Measurements from ENCODE around the gene C17orf75. TPM values are rescaled to one million over a fixed set of nuclear protein-coding genes. Genes with fewer than 3 reads are reported as not detected.

The C17orf75 gene
- total RNA-seq, 2 donors from 2014 or later: 12.5 to 13.4 TPM

DNA sequence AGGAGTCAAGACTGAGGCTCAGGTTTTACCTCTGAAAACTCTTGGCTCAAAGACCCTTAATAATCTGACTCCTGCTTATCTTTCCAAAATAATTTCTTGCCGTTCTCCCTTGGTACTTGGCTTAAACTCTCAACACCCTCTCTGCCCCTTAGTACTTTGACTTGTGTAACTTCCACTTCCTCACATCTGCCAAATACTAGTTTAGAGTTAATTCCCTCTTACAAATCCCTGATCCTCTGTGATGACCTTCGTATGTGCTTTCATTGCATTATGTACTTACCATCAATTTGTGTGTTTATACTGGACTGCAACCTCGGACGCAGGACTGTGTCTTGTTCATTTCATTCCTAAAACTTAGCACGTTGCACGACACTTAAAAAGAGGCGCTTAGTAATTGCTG lies 43.1 kb upstream of the C17orf75 start:
- no peaks in the 10 kb centered on the region for H3K36me3 ChIP-seq
- H3K27me3 ChIP-seq: no peaks in the 10 kb centered on the region
- H3K4me1 ChIP-seq: no peaks in the 10 kb centered on the region
- TF ChIP-seq, protein P1, sequence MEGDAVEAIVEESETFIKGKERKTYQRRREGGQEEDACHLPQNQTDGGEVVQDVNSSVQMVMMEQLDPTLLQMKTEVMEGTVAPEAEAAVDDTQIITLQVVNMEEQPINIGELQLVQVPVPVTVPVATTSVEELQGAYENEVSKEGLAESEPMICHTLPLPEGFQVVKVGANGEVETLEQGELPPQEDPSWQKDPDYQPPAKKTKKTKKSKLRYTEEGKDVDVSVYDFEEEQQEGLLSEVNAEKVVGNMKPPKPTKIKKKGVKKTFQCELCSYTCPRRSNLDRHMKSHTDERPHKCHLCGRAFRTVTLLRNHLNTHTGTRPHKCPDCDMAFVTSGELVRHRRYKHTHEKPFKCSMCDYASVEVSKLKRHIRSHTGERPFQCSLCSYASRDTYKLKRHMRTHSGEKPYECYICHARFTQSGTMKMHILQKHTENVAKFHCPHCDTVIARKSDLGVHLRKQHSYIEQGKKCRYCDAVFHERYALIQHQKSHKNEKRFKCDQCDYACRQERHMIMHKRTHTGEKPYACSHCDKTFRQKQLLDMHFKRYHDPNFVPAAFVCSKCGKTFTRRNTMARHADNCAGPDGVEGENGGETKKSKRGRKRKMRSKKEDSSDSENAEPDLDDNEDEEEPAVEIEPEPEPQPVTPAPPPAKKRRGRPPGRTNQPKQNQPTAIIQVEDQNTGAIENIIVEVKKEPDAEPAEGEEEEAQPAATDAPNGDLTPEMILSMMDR (IDR thresholded peaks at IDR 0.05): no peak
- no peaks in the 10 kb centered on the region for H3K9me3 ChIP-seq
- no peak overlapping the region for H3K4me3 ChIP-seq
- H3K27ac ChIP-seq: no peak overlapping the region
- no peak for DNase-seq
- intact Hi-C loops (cut with DNase I): no loop called here
- H3K9ac ChIP-seq (ENCODE audit: low read depth in 2 of 2, low read length in 2 of 2): no peak overlapping the region

DNA sequence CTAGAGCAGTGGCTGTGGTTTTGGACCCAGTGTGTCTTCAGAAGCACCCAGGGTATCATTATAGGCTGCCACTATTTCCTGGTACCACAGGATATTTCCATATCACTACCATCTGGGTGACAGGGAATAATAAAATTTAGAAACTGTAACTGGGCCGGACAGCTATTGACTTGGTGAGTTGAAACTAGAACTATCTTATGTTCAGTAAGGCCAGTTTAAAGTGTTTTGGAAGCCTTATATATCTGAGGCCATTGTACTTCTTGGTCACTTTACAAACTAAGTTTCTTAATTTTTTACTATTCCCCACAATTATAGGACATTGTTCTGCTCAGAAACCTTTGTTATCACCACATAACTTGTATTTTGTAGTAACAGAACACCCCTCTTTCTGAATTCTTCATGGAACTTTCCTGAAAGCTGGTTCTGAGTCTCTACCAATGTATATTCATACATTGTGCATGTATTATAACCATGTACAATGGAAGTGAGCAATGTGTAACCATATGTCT lies 42.0 kb upstream of the C17orf75 start:
- Histone ChIP-seq H3K36me3 (no peaks in the 10 kb centered on the region), H3K4me1 (no peaks in the 10 kb centered on the region), H3K27me3 (no peaks in the 10 kb centered on the region), H3K9me3 (no peaks in the 10 kb centered on the region), H3K9ac (ENCODE audit: low read depth in 2 of 2, low read length in 2 of 2) (no peak overlapping the region), H3K4me3 (no peak overlapping the region), H3K27ac (no peak overlapping the region)
- DNase-seq: no peak
- intact Hi-C loops (cut with DNase I): no loop called here
- TF ChIP-seq, protein P1 (IDR thresholded peaks at IDR 0.05): no peak

DNA sequence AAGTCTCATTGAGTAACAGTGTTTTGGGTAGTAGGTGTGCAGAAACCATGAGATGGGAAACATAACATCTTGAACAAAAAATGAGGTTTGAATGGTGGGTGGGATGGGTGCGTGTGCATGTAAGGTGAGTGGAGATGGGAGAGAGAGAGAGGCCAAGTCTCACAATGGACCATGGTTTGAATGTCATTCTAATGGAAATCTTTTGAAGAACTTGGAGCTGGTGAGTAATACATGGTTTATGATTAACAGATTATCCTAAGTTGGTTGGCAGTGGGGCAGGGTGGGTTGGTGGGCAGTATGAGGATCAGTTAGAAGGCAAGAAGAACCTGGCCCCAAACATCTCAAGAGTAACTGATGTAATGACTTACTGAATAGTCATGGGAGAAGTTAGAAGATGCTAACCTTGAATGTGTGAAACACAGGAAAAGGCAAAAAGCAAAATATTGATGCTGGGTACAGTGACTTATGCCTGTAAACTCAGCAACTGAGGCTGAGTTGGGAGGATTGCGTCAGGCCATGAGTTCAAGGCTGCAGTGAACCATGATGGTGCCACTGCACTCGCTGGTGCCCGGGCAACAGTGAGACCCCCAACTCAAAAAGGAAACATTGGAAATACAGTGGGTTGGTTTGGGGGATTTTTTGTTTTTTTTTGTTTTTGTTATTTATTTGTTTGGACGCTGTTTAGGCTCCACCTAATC lies 40.7 kb upstream of the C17orf75 start:
- no peak overlapping the region for H3K27ac ChIP-seq
- H3K36me3 ChIP-seq: no peaks in the 10 kb centered on the region
- H3K9ac ChIP-seq (ENCODE audit: low read depth in 2 of 2, low read length in 2 of 2): no peak overlapping the region
- H3K27me3 ChIP-seq: no peaks in the 10 kb centered on the region
- TF ChIP-seq, protein P1 (IDR thresholded peaks at IDR 0.05): no peak
- no peaks in the 10 kb centered on the region for H3K4me1 ChIP-seq
- intact Hi-C loops (cut with DNase I): no loop called here
- H3K4me3 ChIP-seq: no peak overlapping the region
- no peaks in the 10 kb centered on the region for H3K9me3 ChIP-seq
- DNase-seq: no peak

DNA sequence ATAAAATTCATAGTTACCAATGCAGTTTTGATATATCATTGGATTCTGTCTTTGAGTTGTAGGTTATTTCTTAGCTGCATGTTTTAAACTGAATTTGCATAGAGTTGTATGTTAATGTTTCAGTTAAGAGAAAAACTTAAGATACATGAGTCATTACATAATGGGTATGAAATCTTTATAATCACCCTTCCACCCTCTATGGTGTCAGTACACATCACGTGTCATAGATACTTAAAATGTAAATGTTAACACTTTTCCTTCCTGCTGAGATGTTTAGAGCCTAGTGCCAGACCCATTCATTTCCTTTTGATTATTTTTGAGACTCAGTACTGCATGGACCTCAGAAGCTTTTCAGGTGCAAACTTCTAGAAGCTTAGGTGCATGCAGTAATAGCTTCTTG lies 28.5 kb upstream of the C17orf75 start:
- Histone ChIP-seq H3K36me3 (peaks cover 35% of the 10 kb centered on the region), H3K27ac (no peak overlapping the region), H3K4me3 (no peak overlapping the region), H3K9ac (ENCODE audit: low read depth in 2 of 2, low read length in 2 of 2) (no peak overlapping the region), H3K27me3 (no peaks in the 10 kb centered on the region), H3K4me1 (no peaks in the 10 kb centered on the region), H3K9me3 (no peaks in the 10 kb centered on the region)
- TF ChIP-seq, protein P1 (IDR thresholded peaks at IDR 0.05): no peak
- no peak for DNase-seq
- intact Hi-C loops (cut with DNase I): no loop called here

DNA sequence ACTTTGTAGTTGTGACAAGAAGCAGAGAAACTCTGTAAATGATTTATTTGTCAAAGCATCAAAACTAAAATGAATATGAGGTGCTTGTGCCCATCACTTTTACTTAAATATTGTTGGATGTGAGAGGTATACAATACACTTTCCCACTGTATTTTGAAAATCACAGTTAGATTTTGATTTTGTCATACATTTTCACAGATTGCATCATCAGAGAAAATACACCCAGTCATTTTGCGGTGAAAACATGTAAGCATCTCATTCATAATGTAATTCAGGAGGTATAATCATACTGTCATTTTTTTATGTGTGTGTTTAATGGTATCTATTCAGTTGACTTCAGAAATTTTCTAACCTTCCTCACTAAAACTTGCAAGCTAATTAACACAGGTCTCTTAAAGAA lies 19.3 kb upstream of the C17orf75 start:
- no peak for DNase-seq
- Histone ChIP-seq H3K9me3 (no peaks in the 10 kb centered on the region), H3K36me3 (peaks cover 47% of the 10 kb centered on the region), H3K27me3 (no peaks in the 10 kb centered on the region), H3K9ac (ENCODE audit: low read depth in 2 of 2, low read length in 2 of 2) (no peak overlapping the region), H3K4me1 (no peaks in the 10 kb centered on the region), H3K4me3 (no peak overlapping the region), H3K27ac (no peak overlapping the region)
- TF ChIP-seq, protein P1 (IDR thresholded peaks at IDR 0.05): no peak
- intact Hi-C loops (cut with DNase I): no loop called here

All from colonic mucosa (tissue), 4 donors.